Measurements from ENCODE around the gene CDNF.
"Not testable (repeated sequence)": the region's sequence is repeated elsewhere in the genome, so short reads cannot be mapped to it uniquely, and the experiment has no call there.

The CDNF gene

DNA sequence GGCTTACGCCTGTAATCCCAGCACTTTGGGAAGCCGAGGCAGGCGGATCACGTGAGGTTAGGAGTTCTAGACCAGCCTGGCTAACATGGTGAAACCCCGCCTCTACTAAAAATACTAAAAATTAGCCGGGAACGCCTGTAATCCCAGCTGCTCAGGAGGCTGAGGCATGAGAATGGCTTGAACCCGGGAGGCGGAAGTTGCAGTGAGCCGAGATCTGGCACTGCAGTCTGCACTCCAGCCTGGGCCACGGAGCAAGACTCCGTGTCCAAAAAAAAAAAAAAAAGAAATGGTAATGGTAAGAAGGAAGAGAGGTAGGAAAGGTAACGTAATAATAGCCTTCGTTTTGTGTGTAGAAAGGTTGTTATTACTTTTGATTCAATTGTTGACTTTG lies 1.5 kb upstream of the CDNF start:
- peak in 2 of 51 donors; percentile 0 to 20 for DNase-seq

DNA sequence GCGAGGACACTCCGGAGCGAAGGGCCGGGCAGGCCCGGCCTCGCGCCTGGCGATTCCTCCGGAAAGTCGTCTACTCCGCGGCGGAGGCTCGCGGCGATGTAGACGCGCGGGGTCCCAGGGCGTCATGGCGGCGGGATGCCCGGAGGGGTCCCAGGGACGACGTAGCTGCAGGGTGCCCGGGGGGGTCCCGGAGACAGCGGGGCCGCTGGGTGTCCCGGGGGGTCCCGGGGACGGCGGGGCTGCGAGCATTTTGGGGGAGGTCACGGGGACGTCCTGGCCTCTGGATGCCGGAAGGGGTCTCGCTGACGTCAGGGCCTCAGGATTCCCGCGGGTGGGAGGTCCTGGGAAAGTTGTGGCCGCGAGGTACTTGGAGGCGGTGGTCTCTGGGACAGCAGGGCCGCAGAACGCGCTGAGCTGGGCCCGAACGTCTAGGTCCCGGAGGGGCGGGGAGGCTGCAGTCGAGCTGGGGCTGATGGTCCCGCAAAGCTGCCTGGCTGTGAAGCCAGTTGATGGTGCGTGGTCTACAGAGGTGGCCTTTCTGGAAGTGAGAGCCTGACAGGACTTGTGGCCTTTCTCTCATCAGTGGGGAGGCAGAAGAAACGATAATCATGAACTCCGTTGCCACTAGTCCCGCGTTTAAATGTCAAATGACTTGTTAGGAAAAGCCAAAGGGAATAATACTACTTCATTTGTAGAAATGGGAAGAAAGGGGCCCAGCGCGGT lies 906 bp upstream of the CDNF start:
- DNase-seq: peak in 24 of 51 donors; percentile 2 to 45 (median 23)

DNA sequence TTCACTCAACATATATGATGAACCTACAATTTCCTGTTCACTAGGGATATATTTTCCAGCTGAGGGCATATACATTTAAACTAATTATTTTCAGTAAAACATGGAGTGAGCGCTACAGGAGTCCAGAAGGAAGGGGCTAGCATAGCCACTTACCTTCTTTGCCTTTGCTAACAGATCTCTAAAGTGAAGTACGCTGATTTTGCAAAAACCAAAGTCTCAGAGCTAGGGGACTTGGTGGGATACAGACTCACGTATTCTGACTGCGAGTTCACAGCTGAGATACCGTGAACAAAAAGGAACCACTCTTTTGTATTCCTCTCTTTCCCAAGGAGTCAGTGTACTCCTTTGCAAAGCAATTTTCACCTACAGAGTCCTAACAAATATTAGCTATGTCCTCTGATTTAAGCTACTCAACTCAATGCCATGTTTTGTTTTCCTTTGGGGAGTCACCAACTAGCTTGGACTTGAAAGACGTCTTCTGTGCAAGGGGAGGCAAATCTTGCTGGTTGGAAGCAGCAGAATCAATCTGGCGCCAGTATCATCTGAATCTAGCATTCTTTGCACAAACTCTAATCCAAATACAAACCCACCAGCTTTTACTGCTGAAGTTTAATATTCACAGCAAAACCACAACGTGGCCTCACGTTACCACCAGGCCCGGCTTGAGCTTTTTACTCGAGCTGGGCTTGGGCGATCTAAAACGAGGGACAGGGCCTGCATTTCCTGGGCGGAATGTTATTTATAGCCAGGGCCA lies 657 bp downstream of the CDNF start:
- DNase-seq: peak in 1 of 51 donors; percentile 54

DNA sequence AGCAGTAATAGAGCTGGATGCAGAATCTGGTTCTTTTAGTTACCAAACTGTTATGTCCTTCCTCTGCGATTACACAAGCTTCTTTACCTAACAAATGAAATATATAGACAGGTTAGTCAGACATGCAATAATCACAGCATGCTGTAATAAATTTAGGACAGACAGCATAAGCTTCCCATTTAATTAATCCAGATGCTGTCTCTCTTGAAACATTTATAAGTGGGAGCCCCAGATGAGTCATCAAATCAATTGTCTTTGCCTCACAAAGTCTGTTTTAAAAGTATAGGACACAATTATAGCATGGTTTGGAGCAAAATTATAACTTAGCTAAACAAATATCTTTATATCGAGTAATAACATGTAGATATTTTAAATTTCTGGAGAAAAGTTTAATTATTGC lies 1.6 kb downstream of the CDNF start:
- DNase-seq: no peak

DNA sequence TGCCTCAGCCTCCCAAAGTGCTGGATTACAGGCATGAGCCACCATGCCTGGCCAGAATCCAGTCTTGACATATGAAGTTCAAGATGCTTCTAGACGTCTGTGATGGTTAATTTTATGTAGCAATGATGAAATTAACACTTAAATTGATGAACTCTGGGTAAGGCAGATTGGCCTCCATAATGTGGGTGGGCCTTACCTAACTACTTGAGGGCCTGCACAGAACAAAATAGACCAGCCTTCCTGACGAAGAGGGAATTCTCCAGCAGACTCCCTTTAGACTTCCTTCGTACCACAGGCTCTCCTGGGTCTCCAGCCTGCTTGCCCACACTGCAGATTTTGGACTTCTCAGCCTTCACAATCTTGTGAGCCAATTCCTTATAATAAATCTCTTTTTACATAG lies 4.7 kb downstream of the CDNF start:
- no peak for DNase-seq

DNA sequence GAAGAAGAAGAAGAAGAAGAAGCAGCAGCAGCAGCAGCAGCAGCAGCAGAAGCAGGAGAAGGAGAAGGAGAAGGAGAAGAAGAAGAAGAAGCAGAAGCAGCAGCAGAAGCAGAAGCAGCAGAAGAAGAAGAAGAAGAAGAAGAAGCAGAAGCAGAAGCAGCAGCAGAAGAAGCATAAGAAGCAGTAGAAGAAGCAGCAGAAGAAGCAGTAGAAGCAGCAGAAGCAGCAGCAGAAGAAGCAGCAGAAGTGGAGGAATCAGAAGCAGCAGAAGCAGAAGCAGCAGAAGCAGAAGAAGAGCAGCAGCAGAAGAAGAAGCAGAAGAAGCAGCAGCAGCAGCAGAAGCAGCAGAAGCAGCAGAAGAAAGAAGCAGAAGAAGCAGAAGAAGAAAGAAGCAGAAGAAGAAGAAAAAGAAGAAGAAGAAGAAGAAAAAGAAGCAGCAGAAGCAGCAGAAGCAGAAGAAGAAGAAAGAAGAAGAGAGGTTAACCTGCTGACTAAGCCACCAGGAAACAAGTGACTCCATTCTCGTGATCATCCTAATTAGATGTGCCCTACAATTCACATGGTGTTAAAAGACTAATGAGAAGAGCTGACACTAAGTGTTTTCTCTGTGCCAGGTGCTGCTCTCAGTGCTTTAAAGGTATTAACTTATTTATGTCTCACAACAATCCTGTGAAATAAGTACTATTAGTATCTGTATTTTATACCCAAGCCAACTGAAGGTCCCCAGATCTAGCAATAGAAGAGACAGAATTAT lies 11.6 kb downstream of the CDNF start:
- DNase-seq: no peak

DNA sequence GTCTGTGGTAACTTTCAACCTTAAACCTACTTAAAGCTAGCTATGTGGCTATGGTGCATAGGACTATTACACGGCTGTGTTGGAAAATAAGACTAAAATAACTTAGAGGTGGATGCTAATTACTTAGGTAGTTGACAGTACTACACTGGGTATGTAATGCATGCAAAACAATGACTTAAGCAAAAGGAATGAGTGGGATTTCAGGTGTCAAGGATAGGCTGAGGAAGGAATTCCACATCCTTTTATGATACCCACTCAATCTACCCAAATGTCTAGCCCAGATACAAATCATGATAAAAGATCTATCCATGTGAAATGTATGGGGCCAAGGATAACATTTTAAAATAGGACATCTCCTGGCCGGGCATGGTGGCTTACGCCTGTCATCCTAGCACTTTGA lies 13.9 kb downstream of the CDNF start:
- DNase-seq: no peak

DNA sequence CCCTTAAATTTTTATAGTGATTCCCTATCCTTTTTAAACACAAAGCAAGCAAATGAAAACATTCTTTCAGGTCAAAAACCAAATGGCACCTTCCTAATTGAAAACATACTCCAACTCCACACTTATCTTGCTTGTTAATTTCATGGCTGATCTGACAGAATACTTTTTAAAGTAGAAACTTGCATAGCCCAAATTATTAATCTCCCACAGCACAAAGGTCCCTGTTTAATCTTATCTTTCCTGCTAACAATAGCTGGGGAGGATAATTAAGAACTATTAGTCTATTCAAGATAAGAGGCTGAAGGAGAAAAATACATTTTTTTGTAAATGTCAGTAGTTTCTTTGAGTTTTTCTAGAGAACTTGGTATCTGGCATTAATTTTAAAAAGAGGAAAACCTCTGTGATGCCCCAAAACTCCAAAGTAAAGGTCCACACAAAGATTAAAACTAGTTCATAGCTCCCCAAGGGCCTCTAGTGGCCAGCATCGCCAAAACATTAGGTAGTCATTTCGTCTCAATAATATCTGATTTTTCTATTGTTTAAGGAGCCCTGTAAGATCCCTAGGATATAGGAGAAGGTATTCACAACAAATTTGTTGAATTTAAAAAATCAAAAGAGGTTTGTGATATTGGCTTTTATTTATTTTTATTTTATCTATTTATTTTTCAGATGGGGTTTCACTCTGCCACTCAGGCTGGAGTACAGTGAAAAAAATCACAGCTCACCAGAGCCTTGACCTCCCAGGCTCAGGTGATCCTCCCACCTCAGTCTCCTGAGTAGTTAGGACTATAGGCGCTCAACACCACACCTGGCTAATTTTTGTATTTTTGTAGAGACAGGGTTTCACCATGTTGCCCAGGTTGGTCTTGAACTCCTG lies 14.7 kb downstream of the CDNF start:
- peak in 16 of 51 donors; percentile 1 to 51 (median 9) for DNase-seq

DNA sequence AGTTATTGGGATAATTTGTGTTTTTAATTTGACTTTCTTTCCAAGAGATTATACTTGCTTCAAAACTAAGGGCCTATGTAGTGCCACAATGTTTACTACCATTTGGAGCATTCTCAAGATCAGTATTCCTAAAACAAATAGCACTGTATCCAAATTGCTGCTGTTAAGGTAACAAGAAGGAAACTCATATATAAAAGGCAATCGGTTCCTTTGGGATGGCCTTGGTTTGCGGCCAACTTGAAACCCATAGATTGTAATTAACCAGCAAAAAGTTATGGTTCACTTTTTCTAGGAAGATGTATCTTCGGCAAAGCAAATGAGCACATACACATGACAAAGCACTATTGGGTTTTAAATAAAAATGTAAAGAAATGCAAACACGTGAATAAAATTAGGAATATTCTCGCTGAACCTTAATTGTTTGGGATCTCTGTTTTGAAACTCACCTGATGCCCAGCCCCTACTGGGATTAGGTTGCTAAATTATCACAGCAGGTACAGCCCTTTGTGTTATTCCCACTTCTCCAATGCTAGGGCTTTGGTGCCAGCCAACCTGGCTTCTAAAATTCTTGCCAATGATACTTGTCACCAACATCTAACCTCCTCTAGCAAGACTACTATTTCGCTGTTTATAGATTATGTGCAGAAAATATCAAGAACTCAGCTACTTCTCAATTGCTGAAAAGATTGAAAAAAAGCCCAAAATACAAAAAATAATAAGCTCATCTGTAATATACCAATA lies 16.0 kb downstream of the CDNF start:
- no peak for DNase-seq

DNA sequence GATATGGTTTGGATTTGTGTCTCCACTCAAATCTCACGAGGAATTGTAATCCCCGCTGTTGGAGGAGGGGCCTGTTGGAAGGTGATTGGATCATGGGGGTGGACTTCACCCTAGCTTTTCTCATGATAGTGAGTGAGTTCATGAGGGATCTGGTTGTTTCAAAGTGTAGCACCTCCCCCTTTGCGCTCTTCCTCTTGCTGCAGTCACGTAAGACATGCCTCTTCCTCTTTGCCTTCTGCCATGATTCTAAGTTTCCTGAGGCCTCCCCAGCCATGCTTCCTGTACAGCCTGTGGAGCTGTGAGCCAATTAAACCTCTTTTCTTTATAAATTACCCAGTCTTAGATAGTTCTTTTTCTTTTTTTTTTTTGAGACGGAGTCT lies 17.1 kb downstream of the CDNF start:
- DNase-seq: no peak

DNA sequence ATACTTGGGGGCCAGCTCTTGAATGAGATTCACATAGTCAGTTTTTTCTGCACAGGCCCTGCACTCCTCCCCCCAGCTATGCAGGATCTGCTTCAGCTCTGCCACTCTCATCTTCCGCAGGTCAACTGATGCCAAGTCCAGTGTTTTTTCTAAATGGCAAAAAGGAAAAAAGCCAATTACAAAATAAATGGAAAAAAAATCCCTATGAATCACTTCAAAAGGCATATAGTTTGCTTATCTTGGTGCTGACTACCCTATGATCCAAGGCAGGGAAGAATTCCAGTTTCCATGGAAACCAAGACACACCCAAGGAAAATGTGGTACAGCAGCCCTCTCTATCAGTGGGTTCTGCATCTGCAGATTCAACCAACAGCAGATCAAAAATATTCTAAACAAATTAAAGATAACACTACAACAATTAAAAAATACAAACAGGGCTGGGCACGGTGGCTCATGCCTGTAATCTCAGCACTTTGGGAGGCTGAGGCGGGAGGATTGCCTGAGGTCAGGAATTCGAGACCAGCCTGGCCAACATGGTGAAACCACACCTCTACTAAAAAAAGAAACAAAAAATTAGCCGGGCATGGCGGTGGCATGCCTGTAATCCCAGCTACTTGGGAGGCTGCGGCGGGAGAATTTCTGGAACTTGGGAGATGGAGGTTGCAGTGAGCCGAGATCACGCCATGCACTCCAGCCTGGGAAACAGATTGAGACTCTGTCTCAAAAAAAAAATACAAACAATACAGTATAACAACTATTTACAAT lies 17.6 kb downstream of the CDNF start:
- DNase-seq: peak in 1 of 51 donors; percentile 28

DNA sequence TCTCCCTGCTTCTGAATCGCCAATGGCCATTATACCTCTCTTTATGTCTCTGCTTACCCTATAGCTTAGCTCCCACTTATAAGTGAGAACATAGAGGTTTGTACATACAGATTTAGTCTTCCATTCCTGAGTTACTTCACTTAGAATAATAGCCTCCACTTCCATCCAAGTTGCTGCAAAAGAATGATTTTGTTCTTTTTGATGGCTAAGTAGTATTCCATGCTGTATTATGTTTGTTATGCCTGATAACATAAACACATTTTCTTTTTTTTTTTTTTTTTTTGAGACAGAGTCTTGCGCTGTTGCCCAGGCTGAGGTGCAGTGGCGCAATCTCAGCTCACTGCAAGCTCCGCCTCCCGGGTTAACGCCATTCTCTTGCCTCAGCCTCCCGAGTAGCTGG lies 21.1 kb downstream of the CDNF start:
- DNase-seq: not testable (repeated sequence)

DNA sequence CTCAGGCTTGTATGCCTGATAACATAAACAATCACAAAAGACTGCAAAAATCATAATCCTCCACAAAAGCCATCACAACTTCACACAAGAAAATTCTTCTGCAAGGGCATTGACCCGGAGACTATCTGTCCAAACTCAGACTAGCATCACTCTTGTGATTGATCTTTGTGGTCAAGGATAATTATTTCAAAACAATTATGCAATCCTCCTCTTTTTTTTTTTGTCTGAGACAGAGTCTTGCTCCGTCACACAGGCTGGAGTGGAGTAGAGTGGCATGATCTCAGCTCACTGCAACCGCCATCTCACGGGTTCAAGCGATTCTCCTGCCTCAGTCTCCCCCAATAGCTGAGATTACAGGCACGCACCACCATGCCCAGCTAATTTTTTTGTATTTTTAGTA lies 22.2 kb downstream of the CDNF start:
- no peak for DNase-seq

DNA sequence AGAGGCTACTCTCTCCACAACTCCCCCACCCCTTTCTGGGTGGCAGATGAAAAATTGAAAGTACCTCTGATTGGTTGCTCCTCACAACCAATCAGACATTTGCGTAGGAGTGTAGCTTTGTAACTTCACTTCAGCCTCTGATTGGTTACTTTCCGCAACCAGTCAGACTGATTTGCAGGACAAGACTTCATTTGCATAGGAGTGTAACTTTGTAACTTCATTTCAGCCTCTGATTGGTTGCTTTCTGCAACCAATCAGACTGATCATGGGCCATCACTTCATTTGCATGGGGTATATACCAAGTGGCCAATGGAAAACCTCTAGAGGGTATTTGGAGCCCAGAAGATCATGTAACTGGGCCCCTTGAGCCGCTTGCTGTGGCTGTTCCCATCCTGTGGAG lies 25.6 kb downstream of the CDNF start:
- DNase-seq: no peak

DNA sequence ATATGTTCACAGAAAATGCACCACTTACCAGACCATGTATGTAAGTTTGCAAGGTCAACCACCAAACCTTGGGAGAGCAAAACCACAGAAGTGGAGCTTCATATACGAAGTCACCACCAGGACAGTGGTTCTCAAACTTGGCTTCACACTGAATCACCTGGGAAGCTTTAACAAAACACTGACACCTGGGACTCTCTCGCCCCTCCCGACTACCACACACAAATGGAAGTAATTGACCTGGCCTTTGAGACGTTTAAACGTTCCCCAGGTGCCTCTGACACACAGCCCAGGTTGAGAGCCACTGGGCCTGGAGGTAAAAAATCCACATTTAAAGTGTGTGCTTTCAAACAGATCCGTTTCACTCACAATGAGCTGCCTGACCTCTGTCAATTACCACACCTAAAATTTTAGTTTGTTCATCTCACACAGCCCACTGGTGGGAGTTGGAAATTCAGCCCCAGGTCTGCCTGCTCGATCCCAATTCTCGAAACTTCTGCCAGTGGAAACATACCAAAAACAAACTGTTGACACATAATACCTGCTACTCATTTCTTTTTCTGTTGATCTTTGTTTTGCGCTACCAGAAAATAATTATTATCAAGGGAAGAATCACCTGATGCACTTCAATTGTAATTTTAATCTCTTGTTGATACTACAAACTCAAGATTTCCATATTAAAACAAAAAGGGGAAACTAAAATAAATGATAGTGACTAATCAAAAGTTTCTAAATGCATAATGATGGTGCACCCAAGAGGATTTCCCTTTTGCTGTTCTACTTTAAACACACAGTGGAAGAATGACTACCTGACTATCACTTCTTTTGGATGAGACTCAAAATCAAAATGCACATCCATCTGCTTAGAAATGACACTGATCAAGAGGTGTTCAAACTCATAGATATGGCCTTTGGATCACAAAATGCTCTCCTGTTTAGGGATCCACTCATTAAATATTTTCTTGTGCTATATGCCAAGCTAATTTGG lies 26.6 kb downstream of the CDNF start:
- DNase-seq: no peak

DNA sequence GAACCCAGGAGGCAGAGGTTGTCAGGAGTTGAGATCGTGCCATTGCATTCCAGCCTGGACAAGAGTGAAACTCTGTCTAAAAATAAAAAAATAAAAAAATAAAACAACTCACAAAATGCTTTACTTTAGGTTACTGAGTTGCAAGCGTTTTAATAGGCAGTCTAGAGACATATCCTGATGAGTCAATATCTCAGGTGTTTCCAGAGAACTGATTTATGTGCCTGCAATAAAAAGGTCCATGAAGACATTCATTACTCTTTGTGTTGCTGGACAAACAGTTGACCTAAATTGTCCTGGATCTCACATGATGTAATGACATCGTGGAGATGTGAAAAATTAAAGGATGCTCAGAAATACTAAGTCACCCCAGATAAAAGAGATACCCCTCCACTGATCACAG lies 31.5 kb downstream of the CDNF start:
- DNase-seq: no peak

DNA sequence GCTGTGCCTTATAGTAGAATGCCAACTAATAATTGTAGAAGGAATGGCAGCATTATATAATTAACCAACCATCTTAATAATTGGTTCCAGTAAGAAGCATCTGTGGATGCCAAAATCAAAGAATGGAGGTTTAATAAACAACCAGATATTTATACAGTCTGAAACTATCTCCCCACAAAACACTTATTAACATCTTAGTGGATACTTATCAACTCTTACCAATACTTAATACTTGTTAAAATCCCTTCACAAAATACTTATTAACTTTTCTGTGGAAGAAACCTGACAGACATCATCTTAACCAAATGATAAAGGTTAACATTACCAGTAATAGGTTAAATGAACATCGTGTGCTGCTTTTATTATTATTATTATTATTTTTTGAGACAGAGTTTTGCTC lies 34.0 kb downstream of the CDNF start:
- DNase-seq: no peak

DNA sequence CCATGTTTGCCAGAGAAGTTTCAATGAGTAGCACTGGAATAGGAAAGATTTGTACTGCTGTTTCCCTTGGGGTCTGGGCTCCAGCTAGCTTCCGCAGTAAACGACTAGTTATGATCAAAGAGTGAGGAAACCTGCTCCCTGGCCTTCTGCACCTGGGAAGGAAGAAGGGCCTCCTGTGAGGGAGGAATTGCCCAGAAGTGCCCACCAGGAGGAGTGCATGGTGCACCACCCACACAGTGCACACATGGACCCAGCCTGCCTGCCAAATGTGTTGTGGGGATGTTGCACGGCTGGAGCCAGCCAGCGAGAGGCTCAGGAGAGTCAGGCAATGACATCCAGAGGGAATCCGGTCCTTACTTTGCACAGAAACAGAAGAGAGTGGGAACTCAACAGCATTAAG lies 36.1 kb downstream of the CDNF start:
- DNase-seq: no peak

DNA sequence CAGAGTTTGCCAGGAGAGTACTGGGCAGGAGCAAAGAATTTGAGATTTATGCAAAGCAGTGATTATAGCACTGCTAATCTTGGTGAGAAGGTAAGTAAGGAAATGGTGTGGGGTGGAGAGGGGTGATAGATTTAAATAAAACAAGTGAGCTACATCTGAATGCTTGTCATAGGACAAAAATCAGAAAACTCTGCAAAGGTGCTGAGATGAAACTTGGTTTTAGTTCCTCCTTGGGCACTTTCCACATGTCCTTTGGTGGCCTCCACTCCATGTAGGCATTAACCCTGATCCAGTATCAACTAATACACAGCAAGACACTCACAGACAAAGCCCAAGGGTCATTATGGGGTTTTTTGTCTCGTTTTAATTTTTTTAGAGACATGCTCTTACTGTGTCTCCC lies 37.4 kb downstream of the CDNF start:
- DNase-seq: no peak
